Measurements from ENCODE around the gene ATAD2B.

The ATAD2B gene

GRCh38 chr2:23904692-23905091 lies 22.2 kb downstream of the ATAD2B start:
- H3K4me3 ChIP-seq (ENCODE audit: low read depth in 1 of 2, low read length in 2 of 2) = no peak overlapping the region
- no peak overlapping the region for H3K27ac ChIP-seq (ENCODE audit: low read length)
- no peaks in the 10 kb centered on the region for H3K36me3 ChIP-seq (ENCODE audit: control insufficient read depth in 1 of 2, insufficient read depth in 2 of 2, low read length in 2 of 2)
- no peaks in the 10 kb centered on the region for H3K9me3 ChIP-seq (ENCODE audit: control insufficient read depth in 1 of 2, low read length in 2 of 2)
- H3K4me1 ChIP-seq (ENCODE audit: control insufficient read depth in 1 of 2, insufficient read depth in 2 of 2, low read length in 2 of 2) = peaks cover 22 to 23% of the 10 kb centered on the region in 2 donors
- H3K27me3 ChIP-seq (ENCODE audit: low read depth, low read length) = no peaks in the 10 kb centered on the region

DNA sequence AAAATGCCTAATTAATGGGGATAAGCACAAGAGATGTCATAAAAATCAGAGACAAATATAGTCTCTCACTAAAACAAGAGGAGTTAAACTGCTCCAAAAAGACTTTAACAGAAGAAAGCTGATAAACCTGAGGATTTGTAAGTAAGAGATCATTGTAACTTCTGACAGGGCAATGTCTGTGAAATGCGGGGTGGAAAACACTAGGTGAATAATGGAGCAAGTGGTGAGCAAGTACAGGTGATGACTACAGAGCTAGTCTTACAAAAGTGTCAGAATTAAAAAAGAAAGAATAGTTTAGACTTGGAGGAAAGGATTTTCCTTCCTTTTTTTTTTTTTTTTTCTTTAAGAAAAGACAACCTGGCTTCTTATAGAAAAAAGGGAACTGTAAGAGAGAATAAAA lies 22.7 kb downstream of the ATAD2B start:
- Histone ChIP-seq H3K9me3 (ENCODE audit: control insufficient read depth in 1 of 2, low read length in 2 of 2) (no peaks in the 10 kb centered on the region), H3K4me3 (ENCODE audit: low read depth in 1 of 2, low read length in 2 of 2) (no peak overlapping the region), H3K27me3 (ENCODE audit: low read depth, low read length) (no peaks in the 10 kb centered on the region), H3K27ac (ENCODE audit: low read length) (no peak overlapping the region), H3K4me1 (ENCODE audit: control insufficient read depth in 1 of 2, insufficient read depth in 2 of 2, low read length in 2 of 2) (peaks cover 22 to 23% of the 10 kb centered on the region in 2 donors), H3K36me3 (ENCODE audit: control insufficient read depth in 1 of 2, insufficient read depth in 2 of 2, low read length in 2 of 2) (no peaks in the 10 kb centered on the region)

GRCh38 chr2:23903034-23903433 lies 23.9 kb downstream of the ATAD2B start:
- Histone ChIP-seq H3K4me1 (ENCODE audit: control insufficient read depth in 1 of 2, insufficient read depth in 2 of 2, low read length in 2 of 2) (peaks cover 22 to 23% of the 10 kb centered on the region in 2 donors), H3K27ac (ENCODE audit: low read length) (no peak overlapping the region), H3K4me3 (ENCODE audit: low read depth in 1 of 2, low read length in 2 of 2) (no peak overlapping the region)

GRCh38 chr2:23901966-23902846 lies 24.7 kb downstream of the ATAD2B start:
- Histone ChIP-seq H3K27me3 (ENCODE audit: low read depth, low read length) (no peaks in the 10 kb centered on the region), H3K27ac (ENCODE audit: low read length) (peak overlapping the region; percentile 4), H3K36me3 (ENCODE audit: control insufficient read depth in 1 of 2, insufficient read depth in 2 of 2, low read length in 2 of 2) (no peaks in the 10 kb centered on the region), H3K9me3 (ENCODE audit: control insufficient read depth in 1 of 2, low read length in 2 of 2) (no peaks in the 10 kb centered on the region), H3K4me3 (ENCODE audit: low read depth in 1 of 2, low read length in 2 of 2) (no peak overlapping the region), H3K4me1 (ENCODE audit: control insufficient read depth in 1 of 2, insufficient read depth in 2 of 2, low read length in 2 of 2) (peaks cover 22 to 23% of the 10 kb centered on the region in 2 donors)

More at GRCh38 chr2:23903034-23903433, 23.9 kb downstream of the ATAD2B start:
- Histone ChIP-seq H3K27me3 (ENCODE audit: low read depth, low read length) (no peaks in the 10 kb centered on the region), H3K9me3 (ENCODE audit: control insufficient read depth in 1 of 2, low read length in 2 of 2) (no peaks in the 10 kb centered on the region), H3K36me3 (ENCODE audit: control insufficient read depth in 1 of 2, insufficient read depth in 2 of 2, low read length in 2 of 2) (no peaks in the 10 kb centered on the region)

GRCh38 chr2:23900541-23901322 lies 26.2 kb downstream of the ATAD2B start:
- Histone ChIP-seq H3K4me3 (ENCODE audit: low read depth in 1 of 2, low read length in 2 of 2) (no peak overlapping the region), H3K4me1 (ENCODE audit: control insufficient read depth in 1 of 2, insufficient read depth in 2 of 2, low read length in 2 of 2) (peaks cover 22 to 23% of the 10 kb centered on the region in 2 donors), H3K27ac (ENCODE audit: low read length) (peak overlapping the region; percentile 29), H3K36me3 (ENCODE audit: control insufficient read depth in 1 of 2, insufficient read depth in 2 of 2, low read length in 2 of 2) (no peaks in the 10 kb centered on the region), H3K27me3 (ENCODE audit: low read depth, low read length) (no peaks in the 10 kb centered on the region), H3K9me3 (ENCODE audit: control insufficient read depth in 1 of 2, low read length in 2 of 2) (no peaks in the 10 kb centered on the region)

- Histone ChIP-seq H3K27me3 (ENCODE audit: low read depth, low read length) (no peaks in the 10 kb centered on the region), H3K4me1 (ENCODE audit: control insufficient read depth in 1 of 2, insufficient read depth in 2 of 2, low read length in 2 of 2) (peaks cover 22 to 23% of the 10 kb centered on the region in 2 donors), H3K4me3 (ENCODE audit: low read depth in 1 of 2, low read length in 2 of 2) (no peak overlapping the region), H3K36me3 (ENCODE audit: control insufficient read depth in 1 of 2, insufficient read depth in 2 of 2, low read length in 2 of 2) (no peaks in the 10 kb centered on the region), H3K9me3 (ENCODE audit: control insufficient read depth in 1 of 2, low read length in 2 of 2) (no peaks in the 10 kb centered on the region), H3K27ac (ENCODE audit: low read length) (peak overlapping the region; percentile 29)
Observed at GRCh38 chr2:23900133-23900532, 26.8 kb downstream of the ATAD2B start.

- Histone ChIP-seq H3K9me3 (ENCODE audit: control insufficient read depth in 1 of 2, low read length in 2 of 2) (no peaks in the 10 kb centered on the region), H3K36me3 (ENCODE audit: control insufficient read depth in 1 of 2, insufficient read depth in 2 of 2, low read length in 2 of 2) (peaks cover 37 to 40% of the 10 kb centered on the region in 2 donors), H3K27me3 (ENCODE audit: low read depth, low read length) (no peaks in the 10 kb centered on the region), H3K27ac (ENCODE audit: low read length) (no peak overlapping the region), H3K4me3 (ENCODE audit: low read depth in 1 of 2, low read length in 2 of 2) (no peak overlapping the region), H3K4me1 (ENCODE audit: control insufficient read depth in 1 of 2, insufficient read depth in 2 of 2, low read length in 2 of 2) (no peaks in the 10 kb centered on the region)
Observed at GRCh38 chr2:23871206-23871605, 55.7 kb downstream of the ATAD2B start.

- Histone ChIP-seq H3K36me3 (ENCODE audit: control insufficient read depth in 1 of 2, insufficient read depth in 2 of 2, low read length in 2 of 2) (peaks cover 26 to 32% of the 10 kb centered on the region in 2 donors), H3K4me3 (ENCODE audit: low read depth in 1 of 2, low read length in 2 of 2) (no peak overlapping the region), H3K27me3 (ENCODE audit: low read depth, low read length) (no peaks in the 10 kb centered on the region), H3K4me1 (ENCODE audit: control insufficient read depth in 1 of 2, insufficient read depth in 2 of 2, low read length in 2 of 2) (no peaks in the 10 kb centered on the region), H3K9me3 (ENCODE audit: control insufficient read depth in 1 of 2, low read length in 2 of 2) (no peaks in the 10 kb centered on the region), H3K27ac (ENCODE audit: low read length) (no peak overlapping the region)
Observed at GRCh38 chr2:23867449-23867848, 59.5 kb downstream of the ATAD2B start.

DNA sequence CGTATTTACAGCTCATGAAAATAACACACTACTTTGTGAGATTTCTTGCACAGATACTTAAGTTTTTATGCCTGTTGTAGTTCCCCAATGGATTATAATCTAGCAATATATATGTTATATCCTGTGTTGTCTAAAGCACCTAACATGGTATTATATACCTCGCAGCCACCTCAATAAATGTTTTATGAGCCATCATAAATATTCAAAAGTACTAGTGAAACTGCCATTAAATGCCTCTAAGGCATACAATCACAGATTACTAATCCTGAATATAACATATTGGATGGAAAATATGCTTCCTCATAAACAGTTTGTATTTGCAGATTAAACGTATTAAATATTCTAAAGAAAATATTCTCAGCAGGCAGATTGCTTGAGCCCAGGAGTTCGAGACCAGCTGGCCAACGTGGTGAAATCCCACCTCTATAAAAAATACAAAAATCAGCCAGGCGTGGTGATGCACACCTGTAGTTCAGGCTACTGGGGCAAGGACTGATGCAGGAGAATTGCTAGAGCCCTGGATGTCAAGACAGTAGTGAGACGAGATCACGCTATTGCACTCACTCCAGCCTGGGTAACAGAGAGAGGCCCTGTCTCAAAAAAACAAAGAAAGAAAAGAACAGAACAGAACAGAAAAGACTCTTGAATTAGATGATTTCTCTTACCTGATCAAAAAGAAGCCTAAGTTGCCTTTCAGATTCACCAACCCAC lies 64.1 kb downstream of the ATAD2B start:
- Histone ChIP-seq H3K9me3 (ENCODE audit: control insufficient read depth in 1 of 2, low read length in 2 of 2) (no peaks in the 10 kb centered on the region), H3K4me1 (ENCODE audit: control insufficient read depth in 1 of 2, insufficient read depth in 2 of 2, low read length in 2 of 2) (no peaks in the 10 kb centered on the region), H3K4me3 (ENCODE audit: low read depth in 1 of 2, low read length in 2 of 2) (no peak overlapping the region), H3K27me3 (ENCODE audit: low read depth, low read length) (no peaks in the 10 kb centered on the region), H3K27ac (ENCODE audit: low read length) (no peak overlapping the region), H3K36me3 (ENCODE audit: control insufficient read depth in 1 of 2, insufficient read depth in 2 of 2, low read length in 2 of 2) (peaks cover 14 to 28% of the 10 kb centered on the region in 2 donors)

- H3K9me3 ChIP-seq (ENCODE audit: control insufficient read depth in 1 of 2, low read length in 2 of 2) = no peaks in the 10 kb centered on the region
- no peaks in the 10 kb centered on the region for H3K4me1 ChIP-seq (ENCODE audit: control insufficient read depth in 1 of 2, insufficient read depth in 2 of 2, low read length in 2 of 2)
- peaks cover 9 to 20% of the 10 kb centered on the region in 2 donors for H3K36me3 ChIP-seq (ENCODE audit: control insufficient read depth in 1 of 2, insufficient read depth in 2 of 2, low read length in 2 of 2)
Observed at GRCh38 chr2:23861952-23862351, 65.0 kb downstream of the ATAD2B start.

GRCh38 chr2:23859983-23860382 lies 66.9 kb downstream of the ATAD2B start:
- Histone ChIP-seq H3K27ac (ENCODE audit: low read length) (no peak overlapping the region), H3K9me3 (ENCODE audit: control insufficient read depth in 1 of 2, low read length in 2 of 2) (no peaks in the 10 kb centered on the region), H3K36me3 (ENCODE audit: control insufficient read depth in 1 of 2, insufficient read depth in 2 of 2, low read length in 2 of 2) (peaks cover 9 to 34% of the 10 kb centered on the region in 2 donors), H3K4me1 (ENCODE audit: control insufficient read depth in 1 of 2, insufficient read depth in 2 of 2, low read length in 2 of 2) (no peaks in the 10 kb centered on the region), H3K4me3 (ENCODE audit: low read depth in 1 of 2, low read length in 2 of 2) (no peak overlapping the region), H3K27me3 (ENCODE audit: low read depth, low read length) (no peaks in the 10 kb centered on the region)

More at GRCh38 chr2:23861952-23862351, 65.0 kb downstream of the ATAD2B start:
- Histone ChIP-seq H3K27ac (ENCODE audit: low read length) (no peak overlapping the region), H3K27me3 (ENCODE audit: low read depth, low read length) (no peaks in the 10 kb centered on the region), H3K4me3 (ENCODE audit: low read depth in 1 of 2, low read length in 2 of 2) (no peak overlapping the region)

Measured in muscle layer of duodenum (tissue), 2 donors.